Prostate gland (tissue), 2 donors: Measurements from ENCODE around the gene NOTCH4. TPM values are rescaled to one million over a fixed set of nuclear protein-coding genes. Genes with fewer than 3 reads are reported as not detected.

Experiments
- DNase-seq: peaks from one replicate; pipeline ENCODE4 v3.0.0-alpha.2; 2019; ENCODE audit warnings: low spot score
- H3K27ac ChIP-seq, 2 donors: fragments of 200-600 bp; sonication (generic); 2 replicates each; pipeline ENCODE4 v1.5.1; 2017 to 2019
- H3K27me3 ChIP-seq: fragments of 200-600 bp; sonication (generic); replicated peaks from 2 replicates; pipeline ENCODE4 v1.5.1; 2019; ENCODE audit not compliant: insufficient read depth
- H3K36me3 ChIP-seq, 2 donors: fragments of 200-600 bp; sonication (generic); 1 replicate in 1 of 2; 2 replicates in 1 of 2; pipeline versions ENCODE4 v1.5.1 to v1.8.1; 2017 to 2019
- H3K4me1 ChIP-seq: fragments of 200-600 bp; sonication (generic); replicated peaks from 2 replicates; pipeline ENCODE4 v1.5.1; 2019
- H3K4me3 ChIP-seq, 2 donors: fragments of 200-600 bp; sonication (generic); 2 replicates each; pipeline ENCODE4 v1.5.1; 2017 to 2019
- H3K9me3 ChIP-seq: fragments of 200-600 bp; sonication (generic); 2 replicates; pipeline ENCODE4 v1.5.1; 2017
- CTCF ChIP-seq, 4 experiments: fragments of 200-600 bp in 2 of 4; fragments of 450-650 bp in 2 of 4; sonication (generic) in 2 of 4; IDR thresholded peaks; 1 replicate in 3 of 4; 2 replicates in 1 of 4; pipeline ENCODE4 v1.5.1; 2016 to 2019; ENCODE audit warnings: antibody characterized with exemption in 4 of 4, mild to moderate bottlenecking in 2 of 4, moderate library complexity in 2 of 4
- POLR2A ChIP-seq: fragments of 450-650 bp; IDR thresholded peaks from one replicate; pipeline ENCODE4 v1.6.1; 2016; ENCODE audit warnings: antibody characterized with exemption, mild to moderate bottlenecking
- POLR2AphosphoS5 ChIP-seq: sonication (generic); formaldehyde crosslinking; IDR thresholded peaks from one replicate; pipeline ENCODE4 v1.6.1; 2017; ENCODE audit warnings: antibody characterized with exemption
- WGBS: methylation state at CpG from one replicate; pipeline ENCODE4 v1.1.5; 2018; 5-methylcytosine and 5-hydroxymethylcytosine counted together
- intact Hi-C: fragments of 100-400 bp; cut with DNase I; formaldehyde crosslinking; loops from one replicate; pipeline ENCODE4 v1.14.2; 2022
- total RNA-seq, 2 donors: library from RNA; depleted of rRNA; stranded (reverse); fragments of >200 nt; gene quantifications; one replicate each; pipeline ENCODE4 v1.1.0, GENCODE V29; 2016

The NOTCH4 gene
- total RNA-seq, 2 donors from 2014 or later, result 14.6 to 18.2 TPM

GRCh38 chr6:32220021-32220420 is 3.8 kb downstream of the NOTCH4 start:
- no peaks in the 10 kb centered on the region for H3K36me3 ChIP-seq
- H3K4me1 ChIP-seq, result no peaks in the 10 kb centered on the region
- TF ChIP-seq CTCF (IDR thresholded peaks at IDR 0.05) (no peak), POLR2A (no peak), POLR2AphosphoS5 (no peak)
- no peaks in the 10 kb centered on the region for H3K27me3 ChIP-seq
- H3K9me3 ChIP-seq, result no peaks in the 10 kb centered on the region
- no peak overlapping the region for H3K4me3 ChIP-seq
- DNase-seq, result no peak
- intact Hi-C loops, result no loop called here
- H3K27ac ChIP-seq, result no peak overlapping the region
- 76% methylated on average over 4 of the region's 4 CpGs for WGBS

DNA sequence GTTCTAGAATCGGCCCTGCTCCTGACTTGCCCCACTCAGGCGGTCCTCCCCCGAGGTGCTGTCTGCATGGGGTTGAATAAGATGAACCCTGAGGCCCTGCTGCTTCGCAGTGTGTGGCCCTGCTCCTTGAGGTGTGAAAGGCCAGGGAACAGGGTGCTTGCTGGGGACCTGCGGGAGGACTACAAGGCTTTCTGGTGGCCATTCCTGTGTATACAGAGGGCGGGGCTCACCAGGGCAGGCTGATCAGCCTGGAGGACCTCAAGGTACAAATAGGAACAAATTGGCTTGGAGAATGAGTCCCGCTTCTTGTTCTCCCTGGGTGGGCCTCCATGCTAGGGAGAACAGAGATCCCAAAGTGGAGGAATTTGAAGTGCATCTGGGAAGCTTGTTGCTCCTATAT is 5.7 kb downstream of the NOTCH4 start:
- TF ChIP-seq POLR2AphosphoS5 (no peak), POLR2A (no peak), CTCF (IDR thresholded peaks at IDR 0.05) (no peak)
- intact Hi-C loops, result no loop called here
- H3K27me3 ChIP-seq, result no peaks in the 10 kb centered on the region
- WGBS, result 87% methylated on average over 7 of the region's 7 CpGs
- no peak overlapping the region for H3K27ac ChIP-seq
- H3K4me1 ChIP-seq, result no peaks in the 10 kb centered on the region
- H3K36me3 ChIP-seq, result no peaks in the 10 kb centered on the region
- no peaks in the 10 kb centered on the region for H3K9me3 ChIP-seq
- no peak overlapping the region for H3K4me3 ChIP-seq
- DNase-seq, result no peak

- intact Hi-C loops, result no loop called here
- Histone ChIP-seq H3K4me1 (no peaks in the 10 kb centered on the region), H3K4me3 (no peak overlapping the region), H3K27ac (no peak overlapping the region), H3K36me3 (no peaks in the 10 kb centered on the region), H3K9me3 (no peaks in the 10 kb centered on the region), H3K27me3 (no peaks in the 10 kb centered on the region)
- no peak for TF ChIP-seq POLR2A
- TF ChIP-seq POLR2AphosphoS5, result no peak
- TF ChIP-seq CTCF (IDR thresholded peaks at IDR 0.05), result no peak
- WGBS, result 93% methylated on average over 11 of the region's 11 CpGs
- DNase-seq, result no peak
Observed at GRCh38 chr6:32216998-32217397, 6.9 kb downstream of the NOTCH4 start.

- H3K9me3 ChIP-seq, result no peaks in the 10 kb centered on the region
- H3K27me3 ChIP-seq, result no peaks in the 10 kb centered on the region
- TF ChIP-seq CTCF (IDR thresholded peaks at IDR 0.05), result no peak
- no peak for TF ChIP-seq POLR2A
- no peak for TF ChIP-seq POLR2AphosphoS5
- 85% methylated on average over 10 of the region's 10 CpGs for WGBS
- H3K27ac ChIP-seq, result no peak overlapping the region
- no peak for DNase-seq
- H3K4me3 ChIP-seq, result no peak overlapping the region
- intact Hi-C loops, result no loop called here
- no peaks in the 10 kb centered on the region for H3K4me1 ChIP-seq
- H3K36me3 ChIP-seq, result no peaks in the 10 kb centered on the region
Observed at GRCh38 chr6:32216285-32216684, 7.6 kb downstream of the NOTCH4 start.

GRCh38 chr6:32215617-32216016 is 8.2 kb downstream of the NOTCH4 start:
- intact Hi-C loops, result no loop called here
- Histone ChIP-seq H3K4me1 (no peaks in the 10 kb centered on the region), H3K9me3 (no peaks in the 10 kb centered on the region), H3K4me3 (no peak overlapping the region), H3K27ac (no peak overlapping the region), H3K36me3 (no peaks in the 10 kb centered on the region), H3K27me3 (no peaks in the 10 kb centered on the region)
- TF ChIP-seq POLR2AphosphoS5 (no peak), CTCF (IDR thresholded peaks at IDR 0.05) (no peak), POLR2A (no peak)
- 98% methylated on average over 4 of the region's 4 CpGs for WGBS
- DNase-seq, result no peak
